ENCODE measurements around the gene SLX9.

Gene SLX9

DNA sequence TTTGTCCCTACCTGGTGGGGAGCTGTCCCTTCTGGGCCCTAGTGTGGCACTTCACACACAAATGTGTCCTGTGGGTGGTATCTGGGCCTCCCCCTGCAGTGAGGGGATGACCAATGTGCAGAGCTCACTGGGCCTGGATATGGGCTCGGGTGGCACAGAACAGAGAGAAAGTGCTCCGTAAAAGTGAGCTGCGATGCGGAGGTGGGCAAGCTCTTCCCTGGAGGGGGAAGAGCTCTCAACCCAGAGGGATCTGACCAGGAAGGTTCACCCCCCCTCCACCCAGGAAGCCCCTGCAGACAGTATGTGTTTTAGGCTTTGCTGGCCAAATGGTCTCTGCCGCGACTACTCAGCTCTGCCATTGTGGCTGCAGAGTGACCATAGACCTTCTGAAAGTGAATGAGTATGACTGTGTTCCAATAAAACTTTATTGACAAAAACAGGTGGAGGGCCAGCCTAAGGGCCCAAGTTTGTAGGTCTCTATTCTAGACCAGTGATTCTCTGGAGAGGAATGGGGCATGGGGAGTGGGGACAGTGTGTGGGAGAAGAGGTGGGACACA, 10.5 kb upstream of the SLX9 start:
- DNase-seq: no peak

DNA sequence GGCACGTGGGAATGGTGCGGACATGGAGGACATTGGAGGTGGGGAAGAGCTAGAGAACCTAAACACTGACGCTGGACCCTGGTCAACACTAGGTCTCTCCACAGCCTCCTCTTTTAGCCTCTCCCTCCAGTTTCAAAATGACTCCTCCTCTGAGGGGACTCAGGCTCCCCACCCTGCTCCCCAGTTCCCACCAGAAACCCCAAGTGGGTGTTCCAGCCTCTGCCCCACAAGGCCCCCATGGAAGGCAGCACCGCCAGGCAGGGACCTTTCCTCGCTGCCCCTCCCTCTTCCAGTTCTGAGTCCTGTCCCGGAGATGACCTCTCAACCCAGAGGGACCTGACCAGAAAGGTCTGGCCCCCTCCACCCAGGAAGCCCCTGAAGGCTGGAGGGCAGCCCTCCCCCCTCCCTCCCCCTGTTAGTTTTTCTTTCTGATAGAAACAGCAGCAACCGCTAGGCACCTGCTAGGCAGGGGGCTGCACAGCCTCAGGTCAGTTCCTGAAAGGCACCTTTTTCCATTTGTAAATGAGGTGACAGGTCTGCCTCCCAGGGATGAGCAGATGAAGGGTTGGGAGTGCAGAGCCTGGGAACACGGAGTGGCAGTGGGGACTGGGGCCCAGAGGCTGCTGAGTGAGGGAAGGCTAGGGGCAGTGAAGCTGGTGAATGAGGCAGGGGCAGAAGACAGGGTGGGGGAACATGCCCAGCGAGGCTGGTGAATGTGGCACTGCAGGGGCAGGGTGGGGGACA, 9.9 kb upstream of the SLX9 start:
- DNase-seq: no peak

DNA sequence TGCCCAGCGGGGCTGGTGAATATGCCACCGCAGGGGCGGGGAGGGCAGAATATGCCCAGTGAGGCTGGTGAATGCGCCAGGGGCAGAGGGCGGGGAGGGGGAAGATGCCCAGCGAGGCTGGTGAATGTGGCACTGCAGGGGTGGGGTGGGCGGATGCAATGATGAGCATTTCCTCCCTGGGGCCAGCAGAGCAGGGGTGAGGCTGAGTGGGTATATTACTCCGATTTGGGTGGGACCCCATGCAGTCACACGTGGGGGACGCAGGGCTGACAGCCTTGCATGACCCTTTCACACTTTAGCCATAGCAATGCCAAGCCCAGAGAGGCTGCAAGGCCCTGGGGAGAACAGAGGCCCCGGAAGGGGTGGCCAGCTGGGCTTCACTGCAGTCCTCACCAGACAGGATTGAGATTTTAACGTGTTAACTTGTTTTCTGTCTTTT, 9.3 kb upstream of the SLX9 start:
- DNase-seq: no peak

DNA sequence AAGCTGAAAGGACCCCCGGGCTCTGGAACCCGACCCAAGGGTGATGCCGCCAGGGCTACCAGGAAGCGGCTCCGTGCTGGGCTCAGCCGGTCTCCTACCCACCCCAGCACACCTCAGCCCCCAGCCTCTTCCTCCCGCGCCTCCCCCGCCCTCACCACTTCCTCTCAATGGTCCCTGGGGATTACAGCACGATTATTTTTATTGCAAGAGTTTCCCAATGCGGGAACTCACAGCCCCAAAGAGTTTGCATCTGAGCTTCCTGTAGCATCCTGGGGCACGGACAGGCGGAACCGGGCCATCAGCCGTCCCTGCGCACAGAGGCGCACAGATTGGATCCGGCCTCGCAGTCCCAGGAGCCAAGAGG, 8.7 kb upstream of the SLX9 start:
- no peak for DNase-seq

DNA sequence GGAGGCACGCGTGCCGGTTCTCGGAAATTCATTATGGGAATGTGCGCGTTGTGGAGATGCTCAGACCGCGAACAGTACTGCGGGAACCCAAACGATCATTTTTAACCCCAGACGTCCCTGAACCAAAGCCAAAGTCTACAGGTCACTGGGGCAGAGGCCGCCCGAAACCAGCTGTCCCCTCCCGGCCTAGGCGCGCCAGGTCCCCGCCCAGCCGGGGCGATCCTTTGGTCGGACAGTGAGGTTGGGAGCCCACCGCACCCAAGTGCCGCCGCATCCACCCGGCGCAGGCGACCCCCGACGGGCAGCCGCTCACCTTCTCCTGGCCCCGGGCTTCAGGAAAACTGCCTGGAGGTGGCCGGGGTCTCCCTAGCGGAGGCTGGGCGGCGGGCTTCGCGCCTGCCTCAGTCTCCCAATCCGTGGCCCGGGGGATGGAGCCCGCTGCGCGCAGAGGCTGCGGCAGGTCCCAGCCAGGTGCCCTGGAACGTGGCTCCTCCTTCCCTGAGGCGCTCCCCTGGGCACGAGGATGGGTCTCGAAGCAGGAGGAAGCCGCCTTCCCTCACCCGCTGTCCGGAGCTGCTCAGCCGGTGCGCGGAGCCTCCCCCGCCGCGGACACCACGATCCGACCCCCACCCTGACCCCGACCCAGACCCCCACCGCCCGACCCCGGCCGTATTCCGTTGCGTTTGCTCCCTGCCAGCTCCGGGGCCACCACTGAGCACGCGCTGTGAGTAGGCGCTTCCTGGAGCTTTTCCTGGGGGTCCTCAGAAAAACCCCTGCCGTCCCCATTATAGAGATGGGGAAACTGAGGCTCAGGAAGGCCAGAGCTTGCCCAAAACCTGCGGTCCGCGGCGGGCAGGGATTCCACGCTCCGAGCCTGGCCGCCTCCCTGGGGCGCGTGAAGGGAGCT, 8.1 kb upstream of the SLX9 start:
- DNase-seq: no peak

DNA sequence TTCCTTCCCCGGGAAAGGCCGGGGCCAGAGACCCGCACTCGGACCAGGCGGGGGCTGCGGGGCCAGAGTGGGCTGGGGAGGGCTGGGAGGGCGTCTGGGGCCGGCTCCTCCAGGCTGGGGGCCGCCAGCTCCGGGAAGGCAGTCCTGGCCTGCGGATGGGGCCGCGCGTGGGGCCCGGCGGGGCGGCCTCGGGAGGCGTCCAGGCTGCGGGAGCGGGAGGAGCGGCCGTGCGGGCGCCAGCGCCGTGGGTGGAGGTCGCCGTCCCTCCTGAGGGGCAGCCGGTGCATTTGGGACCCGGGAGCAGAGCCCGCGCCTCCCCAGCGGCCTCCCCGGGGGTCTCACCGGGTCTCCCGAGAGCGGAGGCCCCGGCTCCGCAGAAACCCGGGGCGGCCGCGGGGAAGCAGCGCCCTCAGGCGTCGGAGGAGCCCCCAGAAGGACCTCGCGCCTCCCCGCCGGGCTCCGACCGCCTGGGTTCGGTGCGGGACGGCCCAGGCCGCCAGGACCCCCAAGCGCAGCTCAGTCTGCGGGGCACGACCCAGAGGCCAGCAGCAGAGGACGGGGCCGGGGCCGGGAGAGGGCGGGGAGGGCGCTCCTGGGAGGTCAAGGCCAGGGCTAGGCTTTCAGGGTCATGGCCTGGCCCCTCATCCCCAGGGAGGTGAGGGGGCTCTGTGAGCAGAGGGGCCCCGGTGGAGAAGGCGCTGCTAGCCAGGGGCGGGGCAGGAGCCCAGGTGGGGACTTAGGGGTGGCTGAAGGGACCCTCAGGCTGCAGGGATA, 7.2 kb upstream of the SLX9 start:
- peak; percentile 64 for DNase-seq

GRCh38 chr21:44933199-44933917, 6.5 kb upstream of the SLX9 start:
- no peak for DNase-seq

- DNase-seq: no peak
These were observed 5.9 kb upstream of the SLX9 start for GRCh38 chr21:44933918-44934260.

- no peak for DNase-seq
These were observed 5.6 kb upstream of the SLX9 start for GRCh38 chr21:44934276-44934675.

- no peak for DNase-seq
These were observed 4.9 kb upstream of the SLX9 start for GRCh38 chr21:44934797-44935532.

- DNase-seq: no peak
These were observed 4.3 kb upstream of the SLX9 start for GRCh38 chr21:44935533-44935927.

- no peak for DNase-seq
These were observed 877 bp upstream of the SLX9 start for GRCh38 chr21:44938772-44939531.

DNA sequence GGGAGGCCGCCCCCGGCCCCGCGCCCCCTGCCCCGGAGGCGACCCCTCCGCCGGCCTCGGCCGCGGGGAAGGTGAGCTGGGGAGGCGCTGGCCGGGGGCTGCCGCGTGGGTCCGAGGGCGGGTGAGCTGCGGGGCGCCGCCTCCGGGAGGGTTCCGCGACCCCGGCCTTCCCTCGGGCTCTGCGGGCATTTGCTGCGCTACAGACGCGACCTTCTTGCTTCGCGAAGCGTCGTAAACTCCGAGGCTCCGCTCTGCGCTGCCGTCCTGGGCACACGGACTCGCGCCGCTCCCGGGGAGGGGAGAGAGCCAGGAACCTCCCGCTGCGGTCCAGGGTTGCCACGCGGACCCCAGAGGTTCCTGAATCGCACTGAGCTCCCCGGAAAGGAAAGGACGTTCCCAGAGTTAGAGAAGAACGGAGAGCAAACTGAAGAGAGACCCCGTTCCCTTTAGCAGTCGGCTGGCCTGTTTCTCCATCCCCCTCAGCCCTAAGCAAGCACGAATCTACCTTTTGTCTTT, 345 bp downstream of the SLX9 start:
- DNase-seq: peak; percentile 54

- DNase-seq: no peak
These were observed 1.7 kb downstream of the SLX9 start for GRCh38 chr21:44941567-44941966.

- no peak for DNase-seq
These were observed 2.7 kb downstream of the SLX9 start for GRCh38 chr21:44942566-44942965.

DNA sequence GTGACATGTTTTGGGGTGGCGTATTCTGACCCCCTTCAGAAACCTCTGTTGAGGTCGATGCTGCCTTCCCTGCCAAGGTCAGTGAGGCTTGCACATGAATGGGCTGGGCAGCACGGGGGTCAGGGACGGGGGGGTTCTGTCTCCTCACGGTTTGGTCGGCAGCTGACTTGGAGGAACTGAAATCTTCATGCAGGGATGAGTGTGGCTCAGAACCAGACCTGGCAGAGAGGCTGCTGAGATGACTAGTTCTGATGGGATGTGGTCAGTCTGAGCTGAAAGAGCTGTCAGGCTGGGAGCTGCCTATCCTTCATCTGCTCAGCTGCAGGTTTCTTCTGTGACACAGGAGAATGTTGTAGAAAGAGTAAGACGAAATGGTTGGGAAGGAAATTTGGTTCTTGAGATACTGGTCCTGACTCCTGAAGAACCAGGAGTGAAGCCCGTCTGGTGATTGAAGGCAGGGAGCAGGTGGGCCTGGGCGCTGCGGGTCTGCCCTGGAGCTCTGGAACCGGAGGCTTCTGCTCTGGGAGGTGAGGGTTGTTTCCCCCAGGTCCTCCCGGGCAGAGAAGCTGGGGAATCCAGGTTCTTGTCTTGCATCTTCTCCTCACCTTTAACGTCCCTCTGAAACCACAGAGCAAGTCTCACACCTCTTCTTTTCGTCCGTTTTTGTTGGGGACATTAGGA, 3.3 kb downstream of the SLX9 start:
- DNase-seq: no peak

DNA sequence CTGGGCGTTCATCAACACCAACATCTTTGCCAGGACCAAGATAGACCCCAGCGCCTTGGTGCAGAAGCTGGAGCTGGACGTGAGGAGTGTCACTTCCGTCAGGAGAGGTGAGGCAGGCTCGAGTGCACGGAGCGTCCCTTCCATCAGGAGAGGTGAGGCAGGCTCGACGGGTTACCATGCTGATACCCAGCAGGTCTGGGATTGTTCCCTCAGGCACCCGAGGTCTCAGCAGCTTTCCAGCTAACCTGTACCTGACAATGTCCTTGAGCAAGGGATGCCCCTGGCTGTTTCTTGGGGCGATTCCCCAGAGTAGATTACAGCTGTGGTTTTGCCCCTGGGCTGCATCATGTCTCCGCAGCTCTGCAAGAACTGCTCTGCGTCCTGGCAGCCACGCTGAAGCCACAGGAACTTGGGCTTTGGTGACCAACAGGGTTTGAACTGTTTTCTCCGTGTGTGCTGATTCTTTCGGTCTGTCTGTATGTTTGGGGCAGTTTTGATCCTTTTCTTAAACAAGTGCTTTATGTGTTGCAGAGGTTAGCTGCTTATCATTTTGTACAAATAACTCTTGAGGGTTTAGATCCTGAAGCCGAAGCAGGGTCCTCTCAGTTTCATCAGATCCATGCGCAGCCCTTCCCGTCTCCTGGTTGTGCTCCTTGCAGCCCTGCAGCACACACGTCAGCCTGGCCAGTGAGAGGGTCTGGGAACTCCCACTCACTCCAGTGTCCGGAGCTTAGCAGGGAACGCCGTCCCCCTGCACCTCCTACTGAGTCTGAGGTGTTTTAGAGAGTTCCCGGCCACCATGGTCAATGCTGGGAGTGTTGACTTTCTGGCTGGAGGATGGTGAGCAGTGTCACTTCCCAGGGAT, 4.1 kb downstream of the SLX9 start:
- no peak for DNase-seq

GRCh38 chr21:44944596-44944995, 4.8 kb downstream of the SLX9 start:
- no peak for DNase-seq
